ENCODE data around the gene MCFD2.

DNA sequence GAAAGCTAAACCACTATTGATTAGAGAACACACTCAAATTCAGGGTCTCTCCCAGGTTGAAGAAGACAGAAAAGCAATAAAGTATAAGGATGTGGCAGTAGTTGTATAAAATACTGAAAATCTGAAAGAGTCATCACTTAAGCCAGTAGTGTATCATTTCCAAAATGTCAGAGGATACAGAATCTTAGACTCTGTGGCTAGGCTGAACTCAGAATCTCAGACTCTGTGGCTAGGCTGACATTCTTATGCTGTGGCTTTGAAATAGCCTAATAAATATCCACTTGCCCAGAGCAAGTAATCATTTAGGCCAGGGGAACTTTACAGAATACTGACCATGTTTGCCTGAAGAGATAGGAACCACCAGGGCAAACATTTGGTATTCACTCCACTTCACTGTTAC lies 13.1 kb downstream of the MCFD2 start:
- TF ChIP-seq EZH2 (IDR thresholded peaks at IDR 0.05) (no peak), POLR2AphosphoS5 (IDR thresholded peaks at IDR 0.05; ENCODE audit: borderline replicate concordance, low read depth, low read length) (no peak), FOXP2 (optimal IDR thresholded peaks at IDR 0.05; ENCODE audit: control extremely low read depth, extremely low read length, insufficient read depth) (no peak)
